K562 (cell line): ENCODE results near the gene ZNF778. TPM values are rescaled to one million over a fixed set of nuclear protein-coding genes. Genes with fewer than 3 reads are reported as not detected.

Experiments
- ATAC-seq: fragments of 200-7000 bp; cut with Tn5 transposase; 3 replicates; pipeline ENCODE4 v1.9.1; 2020; ENCODE audit warnings: moderate library complexity
- BruUV-seq: library from RNA; stranded (reverse); fragments of 400-500 nt; replicated peaks from 2 replicates; lab custom pipeline; 2021; lab: Mats Ljungman, UMichigan
- CTCF ChIA-PET: fragments of 300-600 bp; formaldehyde crosslinking; extraction: SDS; loops from one replicate; lab custom pipeline; 2021; ENCODE audit warnings: low intra/inter-chr PET ratio; lab: Yijun Ruan, JAX
- POLR2A ChIA-PET: fragments of 300-600, 350-650 bp; sonication (Branson Sonifier 250); formaldehyde crosslinking; extraction: SDS; loops from one replicate; lab custom pipeline; 2021; ENCODE audit warnings: antibody characterized with exemption, inconsistent platforms; lab: Yijun Ruan, JAX
- DNase-seq, 4 experiments: peaks; one replicate each; pipeline versions ENCODE4 v3.0.0 to v3.0.0-alpha.2; 2011 to 2018; ENCODE audit warnings: low spot score in 3 of 4, mixed read lengths in 3 of 4; ENCODE audit errors: extremely low read depth in 1 of 4
- FAIRE-seq: peaks from 2 replicates; lab custom pipeline; 2011; peaks lifted over from hg19 to GRCh38; lab: Jason Lieb, UNC
- H2AFZ ChIP-seq: 2 replicates; pipeline ENCODE4 v1.6.0; 2011; ENCODE audit warnings: low read depth, low read length, control low read depth, inconsistent platforms
- H3K27ac ChIP-seq: fragments of 200-600 bp; 3 replicates; pipeline ENCODE4 v1.8.0; 2011; ENCODE audit warnings: low read depth, mild to moderate bottlenecking, control low read depth, inconsistent platforms, low read length, moderate library complexity, mixed read lengths; ENCODE audit errors: extremely low read depth
- H3K27me3 ChIP-seq, 2 experiments: fragments of 300-600 bp in 1 of 2; 2 replicates in 1 of 2; 3 replicates in 1 of 2; pipeline versions ENCODE4 v1.6.0 to v1.8.0; 2011; ENCODE audit warnings: inconsistent platforms in 2 of 2, low read length in 2 of 2, mild to moderate bottlenecking in 1 of 2, mixed read lengths in 1 of 2, moderate library complexity in 1 of 2; ENCODE audit not compliant: control insufficient read depth in 2 of 2, insufficient read depth in 2 of 2
- H3K36me3 ChIP-seq: fragments of 300-600 bp; 3 replicates; pipeline ENCODE4 v1.8.0; 2011; ENCODE audit warnings: mild to moderate bottlenecking, low read length, inconsistent platforms; ENCODE audit not compliant: control insufficient read depth, insufficient read depth
- H3K4me1 ChIP-seq, 2 experiments: fragments of 200-600 bp in 1 of 2; replicated peaks in 1 of 2; 2 replicates in 1 of 2; 3 replicates in 1 of 2; pipeline versions ENCODE4 v1.5.1 to v1.8.0; 2011; ENCODE audit warnings: inconsistent platforms in 2 of 2, low read length in 2 of 2, mild to moderate bottlenecking in 1 of 2, mixed read lengths in 1 of 2, moderate library complexity in 1 of 2; ENCODE audit not compliant: control insufficient read depth in 2 of 2, insufficient read depth in 2 of 2
- H3K4me2 ChIP-seq: 2 replicates; pipeline ENCODE4 v1.6.1; 2011; ENCODE audit warnings: low read length, control low read depth, inconsistent platforms, mixed read lengths; ENCODE audit not compliant: insufficient read depth
- H3K4me3 ChIP-seq: fragments of 200-600 bp; sonication (generic), shearing (Covaris generic); 2 replicates; pipeline ENCODE4 v1.5.1; 2016; ENCODE audit warnings: control low read depth, inconsistent platforms
- H3K79me2 ChIP-seq: fragments of 200-600 bp; 3 replicates; pipeline ENCODE4 v1.8.0; 2011; ENCODE audit warnings: low read length, inconsistent platforms; ENCODE audit not compliant: control insufficient read depth, insufficient read depth
- H3K9ac ChIP-seq, 2 experiments: 2 replicates each; pipeline versions ENCODE4 v1.6.0 to v1.6.1; 2011; ENCODE audit warnings: low read depth in 2 of 2, low read length in 2 of 2, control low read depth in 1 of 2, inconsistent platforms in 1 of 2, mild to moderate bottlenecking in 1 of 2, mixed read lengths in 1 of 2; ENCODE audit not compliant: insufficient read depth in 1 of 2
- H3K9me1 ChIP-seq: one replicate; pipeline ENCODE4 v1.6.0; 2011; ENCODE audit warnings: inconsistent platforms, mild to moderate bottlenecking, low read length, moderate library complexity; ENCODE audit not compliant: control insufficient read depth, insufficient read depth
- H3K9me3 ChIP-seq: replicated peaks from 2 replicates; pipeline ENCODE4 v1.5.1; 2011; ENCODE audit warnings: low read depth, low read length, inconsistent platforms; ENCODE audit not compliant: control insufficient read depth, insufficient read depth
- H4K20me1 ChIP-seq: replicated peaks from 2 replicates; pipeline ENCODE4 v1.6.1; 2011; ENCODE audit warnings: low read length, inconsistent platforms, mixed read lengths; ENCODE audit not compliant: control insufficient read depth, insufficient read depth
- CSDE1 ChIP-seq, 2 experiments: fragments of 450-650 bp; IDR thresholded peaks; 2 replicates each; pipeline ENCODE4 v1.6.1; 2016; ENCODE audit warnings: mild to moderate bottlenecking in 1 of 2
- FIP1L1 ChIP-seq: fragments of 200-400 bp; formaldehyde crosslinking; IDR thresholded peaks from 2 replicates; pipeline ENCODE4 v1.6.1; 2018; ENCODE audit warnings: mild to moderate bottlenecking, low read depth, low read length; ENCODE audit not compliant: poor library complexity, severe bottlenecking
- HMGXB4 ChIP-seq: sonication (generic); formaldehyde crosslinking; IDR thresholded peaks from 2 replicates; pipeline ENCODE4 v1.8.1; 2023; ENCODE audit warnings: mild to moderate bottlenecking, missing genetic modification reagents
- MAX ChIP-seq: sonication (generic); formaldehyde crosslinking; IDR thresholded peaks from 2 replicates; pipeline ENCODE4 v1.9.0; 2022; ENCODE audit warnings: mild to moderate bottlenecking, missing genetic modification reagents
- POLR2AphosphoS2 ChIP-seq: IDR thresholded peaks from 2 replicates; pipeline ENCODE4 v1.6.1; 2012; ENCODE audit warnings: low read length, improper control_type of control experiment
- POLR2G ChIP-seq: fragments of 200-400 bp; formaldehyde crosslinking; IDR thresholded peaks from 2 replicates; pipeline ENCODE4 v1.6.1; 2017; ENCODE audit warnings: low read depth, mild to moderate bottlenecking, antibody characterized with exemption, low read length, moderate library complexity
- POLR2H ChIP-seq: IDR thresholded peaks from 2 replicates; pipeline ENCODE4 v1.6.1; 2016; ENCODE audit warnings: missing genetic modification characterization, low read depth, mild to moderate bottlenecking, control low read depth, missing compliant biosample characterization, moderate library complexity
- RBM22 ChIP-seq: fragments of 200-400 bp; formaldehyde crosslinking; IDR thresholded peaks from 2 replicates; pipeline ENCODE4 v1.6.1; 2018; ENCODE audit warnings: low read length, low read depth; ENCODE audit not compliant: poor library complexity, severe bottlenecking
- ZBTB33 ChIP-seq: sonication (generic); formaldehyde crosslinking; IDR thresholded peaks from 2 replicates; pipeline ENCODE4 v1.8.1; 2023; ENCODE audit warnings: mild to moderate bottlenecking, missing genetic modification reagents
- ZNF133 ChIP-seq: fragments of 250-450 bp; sonication (Bioruptor Pico); IDR thresholded peaks from 2 replicates; pipeline ENCODE4 v1.4.0; 2020; ENCODE audit warnings: mild to moderate bottlenecking
- whole genome bisulfite sequencing: fragments of 100-300 bp; shearing (Covaris generic); methylation state at CpG from one replicate; pipeline ENCODE4 v1.1.6; 2016; ENCODE audit warnings: low coverage, mixed read lengths; ENCODE audit not compliant: insufficient coverage; ENCODE audit errors: missing lambda C conversion rate; 5-methylcytosine and 5-hydroxymethylcytosine counted together
- in situ Hi-C: fragments of 300-500 bp; cut with MboI; formaldehyde crosslinking; loops from 4 replicates; pipeline ENCODE4 v1.15.0; 2018; ENCODE audit warnings: inconsistent platforms, mixed read lengths
- intact Hi-C: fragments of 100-400 bp; cut with micrococcal nuclease; formaldehyde crosslinking; loops from 2 replicates; pipeline ENCODE4 v1.14.2; 2022
- polyA plus RNA-seq, 8 experiments: library from polyadenylated mRNA; depleted of rRNA in 4 of 8; stranded (reverse) in 5 of 8; unstranded in 3 of 8; fragments of >200 nt; fragmentation: Nextera tagmentation in 2 of 8; fragmentation: Illumina TruSeq in 1 of 8; extraction: Ambion mirVana in 2 of 8; extraction: Trizol in 1 of 8; gene quantifications; 2 replicates each; pipeline versions ENCODE4 v1.2.1 to v1.2.3, GENCODE V29; 2011 to 2014; ENCODE audit warnings: inconsistent platforms in 1 of 8, missing spikeins in 1 of 8
- total RNA-seq, 7 experiments: library from RNA; depleted of rRNA in 6 of 7; stranded (reverse); fragments of >200 nt in 6 of 7; fragmentation: Illumina TruSeq in 2 of 7; extraction: Trizol in 2 of 7; gene quantifications; 2 replicates each; pipeline versions ENCODE4 v1.2.1 to v1.2.3, GENCODE V29; 2011 to 2021; ENCODE audit warnings: low replicate concordance in 1 of 7

The ZNF778 gene
- total and polyA plus RNA-seq, 9 of the 15 experiments (the other 6 are each of a cell fraction or from before 2014, with no cell fraction given): 0.70 to 60.6 (median 7.5) TPM

GRCh38 chr16:89277049-89277448 lies 59.5 kb downstream of the ZNF778 start:
- no peak for ATAC-seq

GRCh38 chr16:89277641-89278341 lies 60.3 kb downstream of the ZNF778 start:
- ChIA-PET CTCF (no interaction called here), POLR2A (interaction anchor here (1.0 to 2.4 kb wide), 2 partner anchors 13 to 16 kb away, joined by 4 to 8 read pairs; no protein-coding TSS in a partner anchor)
- DNase-seq (no peak), FAIRE-seq (no peak), ATAC-seq (no peak; the same call in 2 of the 3 replicates)
- in situ Hi-C loops: no loop called here
- no TSS peak for BruUV-seq
- no peak overlapping the region for H3K4me3 ChIP-seq
- peaks cover 89% of the 10 kb centered on the region; the same call in 2 of the 3 replicates for H3K36me3 ChIP-seq
- peak overlapping the region in 1 of 2 experiments; percentile 27; a peak in 1 of 4 replicates for H3K9ac ChIP-seq
- no peak overlapping the region for H2AFZ ChIP-seq
- no peak overlapping the region for H3K4me2 ChIP-seq
- H3K27ac ChIP-seq: no peak overlapping the region
- H3K27me3 ChIP-seq: no peaks in the 10 kb centered on the region
- H3K79me2 ChIP-seq: no peaks in the 10 kb centered on the region; the same call in 2 of the 3 replicates
- intact Hi-C loops: no loop called here
- 89% methylated on average over 22 of the region's 33 CpGs for WGBS
- H3K4me1 ChIP-seq: peaks cover 0 to 26% of the 10 kb centered on the region in 2 experiments; a peak in 1 of 5 replicates
- H3K9me3 ChIP-seq: no peaks in the 10 kb centered on the region; the same call in 1 of the 2 replicates
- no peaks in the 10 kb centered on the region for H4K20me1 ChIP-seq
- peaks cover 3% of the 10 kb centered on the region for H3K9me1 ChIP-seq
- peak; percentile 72 for TF ChIP-seq POLR2G
- TF ChIP-seq POLR2AphosphoS2: peak; percentile 34; the same call in 1 of the 2 replicates
- no peak for TF ChIP-seq CSDE1 (IDR thresholded peaks at IDR 0.05)
- TF ChIP-seq ZNF133 (CRISPR knock-in tag): no peak
- peak; percentile 75; the same call in 1 of the 2 replicates for TF ChIP-seq ZBTB33 (CRISPR knock-in tag)
- peak; percentile 49 for TF ChIP-seq FIP1L1
- no peak for TF ChIP-seq HMGXB4

More at GRCh38 chr16:89277049-89277448, 59.5 kb downstream of the ZNF778 start:
- CTCF ChIA-PET: no interaction called here
- no peak overlapping the region for H2AFZ ChIP-seq
- intact Hi-C loops: no loop called here
- no peak overlapping the region for H3K4me3 ChIP-seq
- no peak for DNase-seq
- whole genome bisulfite sequencing: 98% methylated on average over 9 of the region's 9 CpGs
- H3K36me3 ChIP-seq: peaks cover 89% of the 10 kb centered on the region; the same call in 2 of the 3 replicates
- H3K4me1 ChIP-seq: peaks cover 0 to 26% of the 10 kb centered on the region in 2 experiments; a peak in 1 of 5 replicates
- no peak overlapping the region for H3K4me2 ChIP-seq
- H3K9me3 ChIP-seq: no peaks in the 10 kb centered on the region
- POLR2A ChIA-PET: interaction anchor here (2.4 kb wide), 1 partner anchor 17 kb away, joined by 8 read pairs; no protein-coding TSS in a partner anchor
- FAIRE-seq: no peak
- H3K79me2 ChIP-seq: no peaks in the 10 kb centered on the region; the same call in 2 of the 3 replicates
- BruUV-seq: no TSS peak
- H4K20me1 ChIP-seq: no peaks in the 10 kb centered on the region
- H3K9me1 ChIP-seq: peaks cover 3% of the 10 kb centered on the region
- no peak overlapping the region for H3K27ac ChIP-seq
- TF ChIP-seq MAX: no peak
- TF ChIP-seq POLR2H: no peak
- TF ChIP-seq RBM22: peak; percentile 88
- TF ChIP-seq, all 486 proteins: peak for 1
- in situ Hi-C loops: no loop called here
- Histone ChIP-seq H3K9ac (no peak overlapping the region), H3K27me3 (no peaks in the 10 kb centered on the region)
